Heart left ventricle (tissue), 16 donors: Measurements from ENCODE around the gene TSC22D1. TPM values are rescaled to one million over a fixed set of nuclear protein-coding genes. Genes with fewer than 3 reads are reported as not detected.

Experiments used
- ATAC-seq, 4 donors: fragments of 200-7000 bp; cut with Tn5 transposase; one replicate each; pipeline ENCODE4 v1.9.1; 2020 to 2022; ENCODE audit warnings: moderate library complexity in 4 of 4, mild to moderate bottlenecking in 3 of 4, moderate number of reproducible peaks in 1 of 4
- DNase-seq, 5 donors: peaks; one replicate each; pipeline ENCODE4 v3.0.0-alpha.2; 2020
- H3K27ac ChIP-seq, 12 donors: fragments of 200-600 bp; sonication (generic) in 4 of 12; one replicate each; pipeline versions ENCODE4 v1.5.0 to v1.8.0; 2016 to 2022; ENCODE audit warnings: mild to moderate bottlenecking in 2 of 12
- H3K27me3 ChIP-seq, 9 donors: fragments of 200-600 bp; sonication (generic) in 2 of 9; one replicate each; pipeline versions ENCODE4 v1.5.1 to v1.8.0; 2016 to 2022; ENCODE audit warnings: mild to moderate bottlenecking in 3 of 9
- H3K36me3 ChIP-seq, 9 donors: fragments of 200-600 bp; sonication (generic) in 2 of 9; one replicate each; pipeline versions ENCODE4 v1.5.0 to v1.8.0; 2018 to 2022; ENCODE audit warnings: mild to moderate bottlenecking in 2 of 9
- H3K4me1 ChIP-seq, 12 donors: fragments of 200-600 bp; sonication (generic) in 4 of 12; one replicate each; pipeline versions ENCODE4 v1.5.0 to v1.8.0; 2016 to 2022; ENCODE audit warnings: mild to moderate bottlenecking in 3 of 12
- H3K4me3 ChIP-seq, 12 donors: fragments of 200-600 bp; sonication (generic) in 4 of 12; one replicate each; pipeline versions ENCODE4 v1.5.0 to v1.8.0; 2017 to 2022; ENCODE audit warnings: mild to moderate bottlenecking in 9 of 12, moderate library complexity in 4 of 12
- H3K9me3 ChIP-seq, 12 donors: fragments of 200-600 bp; sonication (generic) in 4 of 12; one replicate each; pipeline versions ENCODE4 v1.5.0 to v1.8.0; 2016 to 2022; ENCODE audit warnings: mild to moderate bottlenecking in 1 of 12
- CTCF ChIP-seq, 12 donors: fragments of 200-600 bp; sonication (generic) in 4 of 12; IDR thresholded peaks; one replicate each; pipeline versions ENCODE4 v1.5.0 to v1.8.0; 2018 to 2022; ENCODE audit warnings: antibody characterized with exemption in 12 of 12, mild to moderate bottlenecking in 5 of 12
- POLR2A ChIP-seq, 2 donors: fragments of 450-650 bp; IDR thresholded peaks; one replicate each; pipeline ENCODE4 v1.6.1; 2017; ENCODE audit warnings: antibody characterized with exemption in 2 of 2, mild to moderate bottlenecking in 2 of 2, moderate library complexity in 2 of 2
- WGBS, 4 donors: extraction: QIAGEN DNeasy Blood & Tissue Kit in 2 of 4; methylation state at CpG; one replicate each; pipeline versions ENCODE4 v1.1.5 to v1.1.7; 2013 to 2018; 5-methylcytosine and 5-hydroxymethylcytosine counted together
- intact Hi-C, 10 donors: fragments of 100-400 bp; cut with DNase I; formaldehyde crosslinking; loops; one replicate each; pipeline versions ENCODE4 v1.11.1 to v1.14.2; 2022
- polyA plus RNA-seq, 2 donors: library from polyadenylated mRNA; stranded (reverse); fragments of 200-250 nt; gene quantifications; one replicate each; pipeline ENCODE4 v1.2.3, GENCODE V29; 2013
- total RNA-seq, 9 donors: library from RNA; depleted of rRNA in 2 of 9; stranded (reverse); fragments of >200 nt in 2 of 9; fragmentation: NEBNext Ultra II Directional in 3 of 9; extraction: Animal tissue kit (Norgen Biotek cat#: 25700) in 3 of 9; gene quantifications; one replicate each; pipeline versions ENCODE4 v1.1.0 to v1.2.4, GENCODE V29; 2016 to 2023
- donor health status: ischemic (EF 13 %, LVEDD 7.1; RV severe dilation, severe dysfunction).
- donor health status: healthy with polysubstance abuse.
- donor health status: DM: no; HTN: yes; CAD: no.
- donor health status: DM: no; HTN: no; CAD: no.
- donor health status: ischemic (EF 25% LVEDD 6.9; RV normal size, moderate dysfunction).
- donor health status: ischemic (EF 25% LVEDD 5.7; RV mildly dilated, moderate dysfunction).
- donor health status: healthy.
- donor health status: DM: yes; HTN: yes; CAD: no.
- donor health status: ischemic (EF 35%, LVEDD 5.7; RV mildly dilated, moderate dysfunction).
- donor health status: nonischemic (EF 11% LVEDD 7.7; RV severe dilation, severe dysfunction).
- donor health status: DM: yes; HTN: yes; CAD: no.
- donor health status: PGD.
- donor health status: ischemic (EF 29% LVEDD 5.4; RV normal size, mild dysfunction).
- donor health status: nonischemic (EF 23%, LVEDD 6.1; RV moderate dilation, normal function).

TSC22D1 gene
- total and polyA plus RNA-seq, 11 donors, result 61.0 to 166 (median 125) TPM

GRCh38 chr13:44413095-44413494 is 163.0 kb downstream of the TSC22D1 start:
- no peak overlapping the region for H3K4me3 ChIP-seq
- WGBS, 4 donors, result 95 to 98% (median 96%) methylated on average over 13 of the region's 13 CpGs
- H3K27ac ChIP-seq, result no peak overlapping the region
- H3K9me3 ChIP-seq, result no peaks in the 10 kb centered on the region
- DNase-seq (no peak), ATAC-seq (no peak)
- intact Hi-C loops, result no loop called here
- H3K4me1 ChIP-seq, result no peaks in the 10 kb centered on the region
- H3K36me3 ChIP-seq, result no peaks in the 10 kb centered on the region
- TF ChIP-seq CTCF (IDR thresholded peaks at IDR 0.05) (no peak), POLR2A (IDR thresholded peaks at IDR 0.05) (no peak)
- H3K27me3 ChIP-seq, result no peaks in the 10 kb centered on the region

GRCh38 chr13:44412346-44412935 is 163.7 kb downstream of the TSC22D1 start:
- Histone ChIP-seq H3K9me3 (no peaks in the 10 kb centered on the region), H3K27me3 (no peaks in the 10 kb centered on the region), H3K4me3 (no peak overlapping the region), H3K36me3 (no peaks in the 10 kb centered on the region), H3K27ac (no peak overlapping the region), H3K4me1 (no peaks in the 10 kb centered on the region)
- ATAC-seq (no peak), DNase-seq (no peak)
- 72 to 87% (median 78%) methylated on average over 16 of the region's 16 CpGs for WGBS, 4 donors
- intact Hi-C loops, result no loop called here
- no peak for TF ChIP-seq CTCF (IDR thresholded peaks at IDR 0.05)
- TF ChIP-seq POLR2A (IDR thresholded peaks at IDR 0.05), result no peak

GRCh38 chr13:44411841-44412240 is 164.3 kb downstream of the TSC22D1 start:
- no peak for DNase-seq

GRCh38 chr13:44410328-44410859 is 165.7 kb downstream of the TSC22D1 start:
- TF ChIP-seq CTCF (IDR thresholded peaks at IDR 0.05) (no peak), POLR2A (IDR thresholded peaks at IDR 0.05) (no peak)
- 84 to 87% (median 86%) methylated on average over 6 of the region's 6 CpGs for WGBS, 4 donors
- Histone ChIP-seq H3K36me3 (no peaks in the 10 kb centered on the region), H3K27me3 (no peaks in the 10 kb centered on the region), H3K27ac (no peak overlapping the region), H3K4me3 (no peak overlapping the region), H3K9me3 (no peaks in the 10 kb centered on the region), H3K4me1 (no peaks in the 10 kb centered on the region)
- ATAC-seq, result no peak
- intact Hi-C loops, result no loop called here
- no peak for DNase-seq

More at GRCh38 chr13:44411841-44412240, 164.3 kb downstream of the TSC22D1 start:
- TF ChIP-seq CTCF (IDR thresholded peaks at IDR 0.05), result no peak
- TF ChIP-seq POLR2A (IDR thresholded peaks at IDR 0.05), result no peak
- no peak overlapping the region for H3K27ac ChIP-seq
- no peak for ATAC-seq
- no peak overlapping the region for H3K4me3 ChIP-seq
- intact Hi-C loops, result no loop called here
- no peaks in the 10 kb centered on the region for H3K9me3 ChIP-seq
- WGBS, 4 donors, result 93 to 96% (median 94%) methylated on average over 2 of the region's 2 CpGs
- no peaks in the 10 kb centered on the region for H3K27me3 ChIP-seq
- H3K36me3 ChIP-seq, result no peaks in the 10 kb centered on the region
- H3K4me1 ChIP-seq, result no peaks in the 10 kb centered on the region
